ENCODE data around the gene PRSS33. TPM values are rescaled to one million over a fixed set of nuclear protein-coding genes. Genes with fewer than 3 reads are reported as not detected.

The PRSS33 gene
- polyA plus RNA-seq, 12 donors = not detected

GRCh38 chr16:2777903-2778629 lies 9.3 kb downstream of the PRSS33 start:
- peak; percentile 17 for DNase-seq

- peak; percentile 89 for DNase-seq
Measured at GRCh38 chr16:2777231-2777902, 10.0 kb downstream of the PRSS33 start, which contains the start of gene ELOB. ELOB (minus strand) TSS chr16:2777280; CDS start chr16:2777239, 41 bp downstream.

GRCh38 chr16:2776500-2777139 lies 10.7 kb downstream of the PRSS33 start:
- DNase-seq = no peak

GRCh38 chr16:2775765-2776499 lies 11.4 kb downstream of the PRSS33 start:
- no peak for DNase-seq

GRCh38 chr16:2775131-2775716 lies 12.1 kb downstream of the PRSS33 start:
- DNase-seq = no peak

- no peak for DNase-seq
Measured at GRCh38 chr16:2774161-2774891, 13.0 kb downstream of the PRSS33 start.

- DNase-seq = no peak
Measured at GRCh38 chr16:2773188-2773968, 14.0 kb downstream of the PRSS33 start.

GRCh38 chr16:2771496-2772402 lies 15.6 kb downstream of the PRSS33 start:
- DNase-seq = no peak

- DNase-seq = no peak
Measured at GRCh38 chr16:2770057-2770951, 17.1 kb downstream of the PRSS33 start.

- DNase-seq = no peak
Measured at GRCh38 chr16:2769675-2770056, 17.7 kb downstream of the PRSS33 start.

- no peak for DNase-seq
Measured at GRCh38 chr16:2769100-2769529, 18.2 kb downstream of the PRSS33 start.

- DNase-seq = no peak
Measured at GRCh38 chr16:2768403-2769089, 18.8 kb downstream of the PRSS33 start.

- no peak for DNase-seq
Measured at GRCh38 chr16:2767891-2768290, 19.5 kb downstream of the PRSS33 start.

GRCh38 chr16:2767140-2767731 lies 20.1 kb downstream of the PRSS33 start:
- DNase-seq = peak; percentile 18

GRCh38 chr16:2766430-2767139 lies 20.8 kb downstream of the PRSS33 start:
- no peak for DNase-seq

All from muscle of arm (tissue), 12 donors.